ENCODE measurements around the gene CCM2L.

DNA sequence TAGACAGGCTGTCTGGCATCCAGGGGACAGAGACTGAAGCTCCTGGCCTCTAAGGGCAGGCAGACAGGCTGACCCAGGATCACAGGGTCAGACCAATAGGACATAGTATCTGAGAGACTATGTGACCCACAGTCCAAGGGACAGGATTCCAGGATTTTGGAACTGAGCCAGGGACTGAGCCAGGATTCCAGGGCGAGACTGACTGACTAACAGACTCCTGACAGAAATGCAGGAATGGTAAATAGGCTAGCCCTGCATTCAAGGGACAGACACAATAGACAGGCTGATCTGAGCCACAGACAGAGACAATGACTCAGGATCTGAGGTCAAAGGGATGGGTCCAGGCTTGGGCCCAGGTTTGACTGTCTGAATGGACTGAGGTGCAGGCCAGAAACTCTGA is 22.5 kb upstream of the CCM2L start:
- TF ChIP-seq, protein P1, sequence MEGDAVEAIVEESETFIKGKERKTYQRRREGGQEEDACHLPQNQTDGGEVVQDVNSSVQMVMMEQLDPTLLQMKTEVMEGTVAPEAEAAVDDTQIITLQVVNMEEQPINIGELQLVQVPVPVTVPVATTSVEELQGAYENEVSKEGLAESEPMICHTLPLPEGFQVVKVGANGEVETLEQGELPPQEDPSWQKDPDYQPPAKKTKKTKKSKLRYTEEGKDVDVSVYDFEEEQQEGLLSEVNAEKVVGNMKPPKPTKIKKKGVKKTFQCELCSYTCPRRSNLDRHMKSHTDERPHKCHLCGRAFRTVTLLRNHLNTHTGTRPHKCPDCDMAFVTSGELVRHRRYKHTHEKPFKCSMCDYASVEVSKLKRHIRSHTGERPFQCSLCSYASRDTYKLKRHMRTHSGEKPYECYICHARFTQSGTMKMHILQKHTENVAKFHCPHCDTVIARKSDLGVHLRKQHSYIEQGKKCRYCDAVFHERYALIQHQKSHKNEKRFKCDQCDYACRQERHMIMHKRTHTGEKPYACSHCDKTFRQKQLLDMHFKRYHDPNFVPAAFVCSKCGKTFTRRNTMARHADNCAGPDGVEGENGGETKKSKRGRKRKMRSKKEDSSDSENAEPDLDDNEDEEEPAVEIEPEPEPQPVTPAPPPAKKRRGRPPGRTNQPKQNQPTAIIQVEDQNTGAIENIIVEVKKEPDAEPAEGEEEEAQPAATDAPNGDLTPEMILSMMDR (conservative IDR thresholded peaks at IDR 0.05; ENCODE audit: low read depth in 2 of 2) = no peak
- TF ChIP-seq EZH2 (IDR thresholded peaks at IDR 0.05; ENCODE audit: low read depth, unreplicated experiment) = no peak
- TF ChIP-seq, protein P2, sequence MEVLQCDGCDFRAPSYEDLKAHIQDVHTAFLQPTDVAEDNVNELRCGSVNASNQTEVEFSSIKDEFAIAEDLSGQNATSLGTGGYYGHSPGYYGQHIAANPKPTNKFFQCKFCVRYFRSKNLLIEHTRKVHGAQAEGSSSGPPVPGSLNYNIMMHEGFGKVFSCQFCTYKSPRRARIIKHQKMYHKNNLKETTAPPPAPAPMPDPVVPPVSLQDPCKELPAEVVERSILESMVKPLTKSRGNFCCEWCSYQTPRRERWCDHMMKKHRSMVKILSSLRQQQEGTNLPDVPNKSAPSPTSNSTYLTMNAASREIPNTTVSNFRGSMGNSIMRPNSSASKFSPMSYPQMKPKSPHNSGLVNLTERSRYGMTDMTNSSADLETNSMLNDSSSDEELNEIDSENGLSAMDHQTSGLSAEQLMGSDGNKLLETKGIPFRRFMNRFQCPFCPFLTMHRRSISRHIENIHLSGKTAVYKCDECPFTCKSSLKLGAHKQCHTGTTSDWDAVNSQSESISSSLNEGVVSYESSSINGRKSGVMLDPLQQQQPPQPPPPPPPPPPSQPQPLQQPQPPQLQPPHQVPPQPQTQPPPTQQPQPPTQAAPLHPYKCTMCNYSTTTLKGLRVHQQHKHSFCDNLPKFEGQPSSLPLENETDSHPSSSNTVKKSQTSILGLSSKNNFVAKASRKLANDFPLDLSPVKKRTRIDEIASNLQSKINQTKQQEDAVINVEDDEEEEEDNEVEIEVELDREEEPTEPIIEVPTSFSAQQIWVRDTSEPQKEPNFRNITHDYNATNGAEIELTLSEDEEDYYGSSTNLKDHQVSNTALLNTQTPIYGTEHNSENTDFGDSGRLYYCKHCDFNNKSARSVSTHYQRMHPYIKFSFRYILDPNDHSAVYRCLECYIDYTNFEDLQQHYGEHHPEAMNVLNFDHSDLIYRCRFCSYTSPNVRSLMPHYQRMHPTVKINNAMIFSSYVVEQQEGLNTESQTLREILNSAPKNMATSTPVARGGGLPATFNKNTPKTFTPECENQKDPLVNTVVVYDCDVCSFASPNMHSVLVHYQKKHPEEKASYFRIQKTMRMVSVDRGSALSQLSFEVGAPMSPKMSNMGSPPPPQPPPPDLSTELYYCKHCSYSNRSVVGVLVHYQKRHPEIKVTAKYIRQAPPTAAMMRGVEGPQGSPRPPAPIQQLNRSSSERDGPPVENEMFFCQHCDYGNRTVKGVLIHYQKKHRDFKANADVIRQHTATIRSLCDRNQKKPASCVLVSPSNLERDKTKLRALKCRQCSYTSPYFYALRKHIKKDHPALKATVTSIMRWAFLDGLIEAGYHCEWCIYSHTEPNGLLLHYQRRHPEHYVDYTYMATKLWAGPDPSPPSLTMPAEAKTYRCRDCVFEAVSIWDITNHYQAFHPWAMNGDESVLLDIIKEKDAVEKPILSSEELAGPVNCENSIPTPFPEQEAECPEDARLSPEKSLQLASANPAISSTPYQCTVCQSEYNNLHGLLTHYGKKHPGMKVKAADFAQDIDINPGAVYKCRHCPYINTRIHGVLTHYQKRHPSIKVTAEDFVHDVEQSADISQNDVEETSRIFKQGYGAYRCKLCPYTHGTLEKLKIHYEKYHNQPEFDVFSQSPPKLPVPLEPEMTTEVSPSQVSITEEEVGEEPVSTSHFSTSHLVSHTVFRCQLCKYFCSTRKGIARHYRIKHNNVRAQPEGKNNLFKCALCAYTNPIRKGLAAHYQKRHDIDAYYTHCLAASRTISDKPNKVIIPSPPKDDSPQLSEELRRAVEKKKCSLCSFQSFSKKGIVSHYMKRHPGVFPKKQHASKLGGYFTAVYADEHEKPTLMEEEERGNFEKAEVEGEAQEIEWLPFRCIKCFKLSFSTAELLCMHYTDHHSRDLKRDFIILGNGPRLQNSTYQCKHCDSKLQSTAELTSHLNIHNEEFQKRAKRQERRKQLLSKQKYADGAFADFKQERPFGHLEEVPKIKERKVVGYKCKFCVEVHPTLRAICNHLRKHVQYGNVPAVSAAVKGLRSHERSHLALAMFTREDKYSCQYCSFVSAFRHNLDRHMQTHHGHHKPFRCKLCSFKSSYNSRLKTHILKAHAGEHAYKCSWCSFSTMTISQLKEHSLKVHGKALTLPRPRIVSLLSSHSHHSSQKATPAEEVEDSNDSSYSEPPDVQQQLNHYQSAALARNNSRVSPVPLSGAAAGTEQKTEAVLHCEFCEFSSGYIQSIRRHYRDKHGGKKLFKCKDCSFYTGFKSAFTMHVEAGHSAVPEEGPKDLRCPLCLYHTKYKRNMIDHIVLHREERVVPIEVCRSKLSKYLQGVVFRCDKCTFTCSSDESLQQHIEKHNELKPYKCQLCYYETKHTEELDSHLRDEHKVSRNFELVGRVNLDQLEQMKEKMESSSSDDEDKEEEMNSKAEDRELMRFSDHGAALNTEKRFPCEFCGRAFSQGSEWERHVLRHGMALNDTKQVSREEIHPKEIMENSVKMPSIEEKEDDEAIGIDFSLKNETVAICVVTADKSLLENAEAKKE (CRISPR knock-in tag; IDR thresholded peaks at IDR 0.05) = no peak
- no peak for TF ChIP-seq POLR2AphosphoS5 (IDR thresholded peaks at IDR 0.05; ENCODE audit: low read depth)
- no peak for TF ChIP-seq EZH2phosphoT487 (IDR thresholded peaks at IDR 0.05; ENCODE audit: unreplicated experiment)
